Activated CD4-positive, alpha-beta T cell treated with anti-CD3 and anti-CD28 coated beads, Interleukin-2, amount 50 U/mL, for 1 hour (primary cell): ENCODE measurements around the gene GPR179.

ENCODE experiments used
- DNase-seq: peaks from one replicate; pipeline ENCODE4 v3.0.0-alpha.2; 2020

The GPR179 gene

GRCh38 chr17:38343608-38344419 lies at the start of gene GPR179:
GPR179 (minus strand) TSS chr17:38343956; CDS start chr17:38343789, 167 bp downstream.
- no peak for DNase-seq

GRCh38 chr17:38379448-38379847 lies 35.7 kb upstream of the GPR179 start:
- no peak for DNase-seq

GRCh38 chr17:38369124-38369886 lies 25.5 kb upstream of the GPR179 start:
- no peak for DNase-seq

GRCh38 chr17:38364741-38365140 lies 21.0 kb upstream of the GPR179 start:
- no peak for DNase-seq

- no peak for DNase-seq
Measured at GRCh38 chr17:38363016-38363415, 19.3 kb upstream of the GPR179 start.

- no peak for DNase-seq
Measured at GRCh38 chr17:38361694-38362465, 18.1 kb upstream of the GPR179 start.

GRCh38 chr17:38358586-38359513 lies 15.1 kb upstream of the GPR179 start:
- DNase-seq = no peak

GRCh38 chr17:38357486-38358123 lies 13.8 kb upstream of the GPR179 start:
- DNase-seq = no peak

- DNase-seq = no peak
Measured at GRCh38 chr17:38355251-38355650, 11.5 kb upstream of the GPR179 start.

- DNase-seq = no peak
Measured at GRCh38 chr17:38354466-38354865, 10.7 kb upstream of the GPR179 start.

GRCh38 chr17:38353668-38354067 lies 9.9 kb upstream of the GPR179 start:
- no peak for DNase-seq

GRCh38 chr17:38353086-38353604 lies 9.4 kb upstream of the GPR179 start:
- DNase-seq = no peak

GRCh38 chr17:38352245-38353085 lies 8.7 kb upstream of the GPR179 start:
- DNase-seq = peak; percentile 11

- peak; percentile 94 for DNase-seq
Measured at GRCh38 chr17:38351412-38352222, 7.9 kb upstream of the GPR179 start, which contains the start of gene SOCS7. SOCS7 (plus strand) TSS chr17:38351844; CDS start chr17:38352053, 209 bp downstream.

- DNase-seq = no peak
Measured at GRCh38 chr17:38350035-38350434, 6.3 kb upstream of the GPR179 start.

GRCh38 chr17:38349097-38349730 lies 5.5 kb upstream of the GPR179 start:
- DNase-seq = peak; percentile 85

GRCh38 chr17:38345743-38346142 lies 2.0 kb upstream of the GPR179 start:
- DNase-seq = no peak

- no peak for DNase-seq
Measured at GRCh38 chr17:38344420-38344745, 627 bp upstream of the GPR179 start.
